HTERT RPE-1 (cell line): ENCODE data around the gene SPPL2C.

ENCODE experiments used
- in situ Hi-C: fragments of 300-500 bp; cut with MboI; formaldehyde crosslinking; loops from 4 replicates; pipeline ENCODE4 v1.14.3; 2020; ENCODE audit warnings: low sequenced_read_pairs

SPPL2C gene, protein sequence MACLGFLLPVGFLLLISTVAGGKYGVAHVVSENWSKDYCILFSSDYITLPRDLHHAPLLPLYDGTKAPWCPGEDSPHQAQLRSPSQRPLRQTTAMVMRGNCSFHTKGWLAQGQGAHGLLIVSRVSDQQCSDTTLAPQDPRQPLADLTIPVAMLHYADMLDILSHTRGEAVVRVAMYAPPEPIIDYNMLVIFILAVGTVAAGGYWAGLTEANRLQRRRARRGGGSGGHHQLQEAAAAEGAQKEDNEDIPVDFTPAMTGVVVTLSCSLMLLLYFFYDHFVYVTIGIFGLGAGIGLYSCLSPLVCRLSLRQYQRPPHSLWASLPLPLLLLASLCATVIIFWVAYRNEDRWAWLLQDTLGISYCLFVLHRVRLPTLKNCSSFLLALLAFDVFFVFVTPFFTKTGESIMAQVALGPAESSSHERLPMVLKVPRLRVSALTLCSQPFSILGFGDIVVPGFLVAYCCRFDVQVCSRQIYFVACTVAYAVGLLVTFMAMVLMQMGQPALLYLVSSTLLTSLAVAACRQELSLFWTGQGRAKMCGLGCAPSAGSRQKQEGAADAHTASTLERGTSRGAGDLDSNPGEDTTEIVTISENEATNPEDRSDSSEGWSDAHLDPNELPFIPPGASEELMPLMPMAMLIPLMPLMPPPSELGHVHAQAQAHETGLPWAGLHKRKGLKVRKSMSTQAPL

GRCh38 chr17:45844695-45845375 is at the start of gene SPPL2C:
Gene SPPL2C, plus strand, starts transcription at chr17:45844881. Its CDS starts 26 bp downstream, at chr17:45844907.
- in situ Hi-C loops: no loop called here

GRCh38 chr17:45800816-45801215 is 43.9 kb upstream of the SPPL2C start:
- in situ Hi-C loops: no loop called here

GRCh38 chr17:45801421-45801820 is 43.3 kb upstream of the SPPL2C start:
- in situ Hi-C loops: no loop called here

DNA sequence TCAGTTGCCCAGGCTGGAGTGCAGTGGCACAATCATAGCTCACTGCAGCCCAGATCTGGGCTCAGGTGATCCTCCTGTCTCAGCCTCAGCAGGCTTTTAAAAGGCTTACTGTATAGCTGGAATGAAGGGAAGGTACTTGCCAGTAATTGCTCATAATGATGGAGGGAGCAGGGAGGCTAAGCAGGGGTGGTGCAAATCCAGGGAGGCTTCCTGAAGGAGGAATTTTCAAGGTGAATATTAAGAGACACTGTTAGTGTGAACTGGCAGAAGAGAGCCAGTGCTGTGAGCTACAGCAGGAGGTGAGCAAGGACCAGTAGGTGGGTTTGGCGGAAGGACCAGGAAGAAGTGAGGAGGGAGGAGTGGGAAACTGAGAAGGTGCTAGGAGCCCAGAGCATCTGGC is 35.8 kb upstream of the SPPL2C start:
- in situ Hi-C loops: no loop called here

DNA sequence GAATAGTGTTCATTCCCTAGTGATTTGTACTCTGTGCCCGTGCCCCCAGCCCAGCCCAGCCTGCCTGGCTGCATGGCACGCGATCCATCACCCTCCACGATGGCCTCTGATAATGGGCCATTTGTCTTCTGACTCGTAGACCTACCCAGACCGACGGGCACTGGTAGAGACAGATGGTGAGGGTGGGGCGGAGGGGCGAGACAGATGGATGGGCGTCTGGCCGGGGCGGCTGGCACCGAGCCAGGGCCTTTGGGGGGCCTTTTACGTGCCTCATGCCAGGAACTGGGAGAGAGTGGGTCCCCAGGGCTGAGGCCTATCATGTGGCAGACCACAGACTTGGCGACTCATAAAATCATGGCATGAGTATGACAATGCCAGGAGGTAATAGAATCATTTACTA is 35.2 kb upstream of the SPPL2C start:
- in situ Hi-C loops: no loop called here

- in situ Hi-C loops: no loop called here
Measured at GRCh38 chr17:45812102-45812501, 32.6 kb upstream of the SPPL2C start.

DNA sequence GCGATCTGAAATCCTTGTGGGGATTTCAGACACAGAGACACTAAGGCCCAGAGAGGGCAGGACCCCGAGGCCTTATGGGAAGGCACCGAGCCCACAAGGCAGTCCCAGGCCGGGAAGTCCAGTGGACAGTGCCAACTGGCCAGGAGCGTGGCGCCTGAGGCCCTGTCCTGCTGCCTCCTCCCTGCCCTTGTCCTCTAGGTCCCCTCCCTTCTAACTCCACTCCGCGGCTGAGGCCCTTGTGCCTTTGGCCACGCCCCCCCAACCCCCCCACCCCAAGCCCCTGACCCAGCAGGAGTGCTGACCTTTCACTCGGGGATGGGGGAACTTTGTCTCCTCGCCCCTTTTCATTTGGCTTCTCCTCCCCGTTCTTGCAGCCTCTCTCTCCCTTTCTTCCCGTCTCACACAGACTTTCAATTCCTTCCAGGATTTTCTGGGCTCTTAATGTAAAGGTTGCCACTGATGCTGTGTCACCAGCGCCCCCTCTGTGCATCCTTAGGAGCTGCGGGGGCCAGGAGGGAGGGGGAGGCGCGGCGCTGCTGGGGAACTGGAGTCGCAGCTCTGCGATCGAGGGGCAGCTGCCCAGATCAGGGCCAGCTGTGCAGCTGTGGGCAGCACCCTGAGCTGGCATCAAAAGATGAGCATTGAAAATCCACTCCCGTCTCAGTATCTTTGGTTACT is 31.5 kb upstream of the SPPL2C start:
- in situ Hi-C loops: no loop called here

GRCh38 chr17:45814622-45815606 is 29.8 kb upstream of the SPPL2C start:
- in situ Hi-C loops: no loop called here

DNA sequence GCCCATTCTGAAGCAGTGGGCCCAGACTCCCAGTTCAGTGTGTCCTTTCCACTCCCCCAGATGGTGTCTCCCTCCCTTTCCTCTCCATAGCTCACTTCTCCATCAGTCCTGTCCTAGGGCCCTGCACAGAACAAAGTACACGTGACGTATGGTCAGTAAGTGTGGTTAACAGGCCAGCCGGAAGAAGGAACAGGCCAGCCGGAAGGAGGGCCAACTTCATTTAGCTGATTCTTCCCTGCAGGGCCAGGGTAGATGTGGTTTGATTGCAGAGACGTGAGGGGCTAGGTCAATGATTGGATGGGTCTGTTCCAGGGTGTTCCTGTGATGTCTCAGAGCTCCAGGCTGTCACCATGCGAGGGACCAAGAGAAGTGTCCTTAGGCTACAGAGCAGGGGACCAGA is 28.9 kb upstream of the SPPL2C start:
- in situ Hi-C loops: no loop called here

DNA sequence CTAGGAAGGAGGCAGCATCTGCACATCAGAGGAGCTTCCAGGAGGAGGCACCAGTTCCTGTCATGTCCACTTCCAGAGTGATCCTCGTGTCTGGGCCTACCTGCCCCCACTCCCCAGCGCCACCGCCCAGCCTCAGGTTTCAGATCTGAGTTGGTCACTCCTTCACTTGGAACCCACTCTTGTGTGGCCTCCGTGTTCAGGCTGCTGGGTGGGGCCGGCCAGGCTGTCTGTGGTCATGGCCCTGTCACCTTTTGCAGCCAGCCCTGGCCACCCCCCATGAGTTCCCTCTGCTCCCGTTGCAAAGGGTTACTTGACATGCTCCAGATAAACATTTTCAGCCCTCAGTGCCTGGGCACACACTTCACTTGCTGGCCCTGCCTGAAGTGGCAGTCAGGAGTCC is 26.6 kb upstream of the SPPL2C start:
- in situ Hi-C loops: no loop called here

DNA sequence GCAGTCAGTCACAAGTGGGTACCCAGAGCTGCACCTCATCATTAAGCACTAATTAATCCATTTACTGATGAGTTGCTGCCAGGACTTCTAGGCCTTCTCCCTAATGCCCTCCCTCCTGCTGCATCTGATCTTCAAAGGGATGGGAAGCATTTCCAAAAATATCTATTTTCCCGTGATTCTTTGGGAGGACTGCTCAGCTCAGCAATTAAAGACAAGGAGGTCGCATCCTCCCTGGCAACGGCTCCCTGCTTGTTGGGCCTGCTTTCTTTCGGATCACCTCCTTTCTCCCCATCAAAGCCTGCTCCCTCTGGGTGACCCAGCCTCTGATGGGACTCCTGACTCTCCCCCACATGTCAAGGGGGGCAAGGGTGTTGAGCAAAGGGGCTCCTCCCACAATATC is 26.0 kb upstream of the SPPL2C start:
- in situ Hi-C loops: no loop called here

- in situ Hi-C loops: no loop called here
Measured at GRCh38 chr17:45819632-45820031, 25.0 kb upstream of the SPPL2C start.

DNA sequence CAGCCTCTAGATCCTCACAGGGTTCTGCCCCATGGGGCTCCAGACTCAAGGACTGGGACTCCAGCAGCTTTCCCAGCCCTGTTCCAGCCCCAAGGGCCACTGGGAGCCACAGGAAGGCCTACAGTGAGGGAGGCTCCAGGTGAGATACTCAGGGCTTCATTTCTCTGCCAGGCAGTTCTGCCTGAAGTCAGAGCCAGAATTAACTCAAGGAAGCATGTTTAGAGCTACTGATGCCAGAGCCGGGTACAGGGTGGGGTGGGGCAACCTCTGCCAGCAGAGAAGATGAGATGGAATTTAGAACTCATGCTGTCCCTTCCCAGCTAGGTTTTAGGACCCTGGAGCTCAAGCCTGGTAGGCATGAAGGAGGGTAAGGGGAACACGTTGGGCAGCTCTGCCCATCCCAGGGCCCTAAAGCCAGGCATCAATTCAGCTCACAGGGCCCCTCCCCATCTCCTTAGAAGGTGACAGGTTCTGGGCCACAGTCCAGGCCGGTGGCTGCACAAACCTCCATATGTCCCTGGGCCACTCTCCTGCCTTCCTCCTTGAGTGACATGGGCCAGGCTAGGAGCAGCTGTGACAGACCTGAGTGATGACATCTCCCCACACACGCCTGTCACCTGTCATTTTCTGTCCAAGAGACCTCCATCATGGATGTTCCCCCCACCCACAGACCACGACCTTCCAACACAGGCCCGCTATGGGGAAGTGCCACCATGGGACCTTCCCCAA is 24.5 kb upstream of the SPPL2C start:
- in situ Hi-C loops: no loop called here

GRCh38 chr17:45821147-45821546 is 23.5 kb upstream of the SPPL2C start:
- in situ Hi-C loops: no loop called here

- in situ Hi-C loops: no loop called here
Measured at GRCh38 chr17:45823598-45823997, 21.1 kb upstream of the SPPL2C start.

DNA sequence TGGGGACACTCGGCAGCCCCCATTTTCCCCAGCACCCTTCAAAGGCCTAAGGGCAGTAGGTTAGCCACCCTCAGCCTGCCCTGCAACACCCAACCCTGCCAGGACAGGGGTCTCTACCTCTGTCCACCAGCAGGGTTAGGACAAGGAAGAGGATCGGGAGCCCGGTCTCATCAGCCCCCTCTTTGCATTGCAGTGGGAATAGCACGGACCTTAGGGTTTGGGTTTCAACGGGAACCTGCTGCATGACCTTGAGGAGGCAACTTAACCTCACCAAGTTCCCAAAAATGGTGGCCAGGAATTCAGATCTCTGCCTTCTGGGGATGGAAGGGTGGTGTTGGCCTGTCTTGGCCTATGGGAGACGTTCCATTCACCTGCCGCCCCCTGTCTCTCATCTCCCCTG is 20.2 kb upstream of the SPPL2C start:
- in situ Hi-C loops: no loop called here

DNA sequence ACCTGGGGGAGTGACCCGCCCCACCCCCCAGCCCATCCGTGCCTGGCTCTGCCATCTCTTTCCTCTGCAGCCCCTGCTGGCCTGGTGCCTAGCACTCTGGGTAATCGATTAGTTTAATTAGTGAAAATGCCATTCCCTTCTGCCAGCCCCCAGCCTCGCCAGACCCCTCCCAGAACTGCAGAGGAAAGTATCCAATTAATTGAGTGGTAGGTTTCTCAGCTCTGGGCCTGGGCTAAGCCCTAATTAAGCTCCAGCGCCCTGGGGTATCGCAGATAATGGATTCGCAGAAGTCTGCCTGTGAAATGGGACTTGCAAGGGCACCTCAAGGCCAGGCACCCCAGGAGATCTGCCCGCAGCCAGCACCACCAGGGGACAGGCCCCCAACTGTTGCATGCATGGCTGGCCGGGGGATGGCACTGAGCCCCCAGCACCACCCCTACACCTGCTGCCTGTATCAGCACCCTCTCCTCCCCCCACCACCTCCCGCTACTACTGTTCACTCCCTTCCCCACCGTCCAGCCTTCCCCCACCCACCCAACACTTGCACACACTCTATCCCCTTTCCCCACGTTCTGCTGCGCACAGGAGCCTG is 19.7 kb upstream of the SPPL2C start:
- in situ Hi-C loops: no loop called here

DNA sequence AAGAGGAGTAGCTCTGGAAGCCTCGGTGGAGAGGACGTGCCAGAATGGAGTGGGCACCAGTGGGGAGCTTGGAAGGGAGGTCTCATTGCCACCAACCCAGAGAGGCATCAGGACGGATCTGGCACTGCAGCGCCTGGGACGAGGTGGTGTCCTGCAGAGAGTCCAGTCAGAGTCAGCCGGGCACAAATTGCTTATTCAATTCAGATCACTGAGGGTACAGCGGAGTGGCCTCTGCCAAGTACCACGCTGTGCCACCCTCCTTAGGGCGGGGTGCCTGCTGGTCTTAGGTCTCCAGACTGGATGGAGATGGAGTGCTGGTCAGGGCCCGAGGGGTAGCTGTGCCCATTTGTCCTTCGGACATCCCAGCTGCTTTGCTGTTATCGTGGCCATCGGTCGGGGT is 18.9 kb upstream of the SPPL2C start:
- in situ Hi-C loops: no loop called here
